Stimulated activated naive CD4-positive, alpha-beta T cell (primary cell): ENCODE measurements around the gene GLP2R.

Experiments used
- DNase-seq, 6 experiments: peaks; one replicate each; lab custom pipeline; 2025; lab: John Stamatoyannopoulos, UW

Gene GLP2R

DNA sequence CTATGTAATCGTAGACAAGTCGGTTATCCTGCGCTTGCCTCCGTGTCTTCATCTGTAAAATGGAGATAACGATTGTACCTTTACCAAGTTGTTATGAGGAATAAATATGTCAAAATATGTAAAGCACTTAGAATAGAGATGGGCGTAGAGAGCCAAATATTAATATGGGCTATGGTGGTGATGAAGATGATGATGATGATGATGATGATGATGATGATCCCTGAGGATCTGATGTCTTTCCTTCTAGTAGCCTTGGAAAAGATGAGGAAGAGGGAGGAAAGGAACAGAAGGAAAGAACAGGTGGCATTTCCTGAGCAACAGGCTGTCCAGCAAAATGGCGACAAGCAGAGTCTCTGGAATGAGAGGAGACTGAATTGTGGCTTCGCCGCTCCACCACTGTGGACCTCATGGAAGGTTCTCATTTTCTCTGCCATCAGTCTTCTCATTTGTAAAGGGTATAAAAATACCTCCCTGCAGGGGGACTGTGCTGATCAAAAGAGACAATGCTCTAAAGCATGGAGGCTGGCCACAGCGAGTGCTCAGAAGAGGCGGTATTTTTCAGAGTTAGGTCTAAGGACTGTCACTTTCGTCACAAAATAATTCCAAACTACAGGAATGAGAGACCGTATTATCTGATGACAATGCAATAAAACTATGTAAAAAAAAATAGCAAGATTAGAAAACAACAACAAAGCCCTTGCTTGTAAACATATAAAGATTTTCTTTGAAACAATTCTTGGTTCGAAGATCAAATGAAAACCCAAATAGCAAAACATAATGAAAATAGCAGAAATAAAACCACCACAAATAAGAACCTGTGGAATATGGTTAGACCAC lies 96.5 kb downstream of the GLP2R start:
- DNase-seq = no peak

DNA sequence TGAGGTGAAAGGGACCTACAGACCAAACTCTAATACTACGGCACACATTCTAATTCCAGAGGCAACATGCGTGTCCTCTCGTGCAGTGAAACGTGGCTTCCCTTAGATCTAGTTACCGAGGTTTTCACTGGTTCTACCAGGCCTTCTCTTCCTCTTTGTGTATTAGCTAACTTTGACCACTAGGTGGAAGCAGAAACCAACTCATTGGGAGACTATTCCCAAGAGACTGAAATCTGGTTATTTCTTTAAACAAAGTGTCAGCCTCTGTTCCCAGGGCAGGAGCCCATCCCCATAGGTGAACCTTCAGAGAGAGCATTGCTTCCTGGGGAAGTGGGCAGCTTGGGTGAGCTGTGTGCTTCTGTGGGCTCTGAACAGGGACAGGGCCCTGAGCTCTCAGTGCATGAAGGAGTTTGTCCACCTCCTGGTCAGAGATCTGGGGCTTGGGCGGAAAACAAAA lies 99.0 kb downstream of the GLP2R start:
- peak in 3 of 6 experiments; percentile 4 to 53 (median 46) for DNase-seq

DNA sequence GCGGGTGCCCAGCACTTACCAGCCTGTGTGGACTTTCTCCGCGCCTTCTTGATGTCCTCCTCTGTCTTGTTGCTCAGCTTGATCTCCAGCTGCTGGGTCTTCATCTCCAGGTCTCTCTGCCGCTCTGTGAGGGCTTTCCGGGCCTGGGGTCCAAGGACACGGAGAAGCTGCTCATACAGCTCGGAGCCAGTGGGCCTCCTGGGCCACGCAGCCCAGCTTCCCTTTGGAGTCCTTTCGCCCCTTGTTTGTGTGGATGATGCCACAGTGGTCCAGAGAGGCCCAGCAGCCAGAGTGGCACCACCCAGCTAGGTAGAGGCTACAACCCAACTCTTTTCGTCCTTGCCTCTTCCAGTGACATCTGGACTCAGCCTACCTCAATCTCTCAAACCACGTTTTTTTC lies 99.7 kb downstream of the GLP2R start:
- DNase-seq = no peak

DNA sequence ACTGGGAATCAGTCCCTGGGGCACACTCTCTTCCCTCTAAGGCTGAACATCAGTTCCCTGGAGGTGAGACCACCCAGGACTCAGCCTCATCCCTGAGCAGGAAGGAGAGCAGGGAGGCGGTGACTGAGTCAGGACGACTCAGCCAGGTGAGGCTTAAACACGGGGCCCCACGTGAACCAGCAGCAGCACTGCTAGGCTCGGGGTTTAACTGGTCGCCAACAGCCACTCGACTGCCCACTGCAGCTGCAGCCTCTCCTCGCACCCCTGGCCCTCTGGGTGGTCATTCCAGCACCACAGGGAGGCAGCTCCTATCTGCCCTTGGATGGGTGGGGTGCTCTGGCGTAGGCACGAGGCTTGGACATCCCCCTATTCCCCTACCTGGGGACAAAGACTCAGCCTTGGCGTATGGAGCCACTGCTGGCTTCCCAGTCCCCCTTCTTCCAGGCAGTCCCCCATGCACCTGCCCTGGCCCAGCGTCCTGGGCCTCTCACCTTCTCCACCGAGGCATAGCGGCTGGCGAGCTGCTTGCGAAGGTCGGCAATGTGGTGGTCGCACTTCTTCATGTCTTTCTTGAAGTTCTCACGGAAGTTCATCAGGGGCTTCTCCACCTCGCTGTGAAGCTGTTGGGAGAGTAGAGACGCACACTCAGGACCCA lies 100.6 kb downstream of the GLP2R start:
- no peak for DNase-seq

DNA sequence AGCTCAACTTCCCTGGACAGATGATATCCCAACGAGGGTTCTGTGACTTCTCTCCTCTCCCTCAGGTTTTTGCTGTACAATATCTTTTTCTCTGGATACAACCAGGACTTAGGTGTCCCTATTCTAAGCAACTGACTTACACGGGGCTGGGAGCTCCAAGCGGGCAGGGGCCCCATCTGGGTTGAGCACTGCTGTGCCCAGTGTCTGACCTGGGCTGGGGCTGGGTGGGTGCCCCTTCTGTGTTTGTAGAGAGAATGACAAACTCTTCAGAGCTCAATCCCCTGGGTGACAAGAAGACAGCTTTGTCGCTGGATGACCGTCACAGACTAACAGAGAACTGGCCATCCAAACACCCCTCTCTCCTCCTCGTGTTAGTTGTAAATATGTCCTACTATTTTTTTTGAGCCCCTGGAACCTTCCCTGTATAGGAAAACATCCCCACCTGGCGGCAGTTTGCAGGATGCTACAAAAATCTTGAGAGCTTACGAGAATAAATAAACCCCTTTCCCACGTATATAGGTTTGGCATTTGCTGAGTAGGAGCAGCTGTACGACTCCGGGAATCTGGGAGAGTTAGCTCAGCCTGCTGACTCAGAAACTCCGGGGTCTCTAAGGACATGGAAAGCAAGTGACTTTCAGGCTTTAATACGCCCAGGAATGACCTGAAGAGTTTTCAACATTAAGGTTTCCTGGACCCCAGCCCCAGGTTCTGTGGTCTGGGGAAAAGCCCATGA lies 103.0 kb downstream of the GLP2R start:
- no peak for DNase-seq

DNA sequence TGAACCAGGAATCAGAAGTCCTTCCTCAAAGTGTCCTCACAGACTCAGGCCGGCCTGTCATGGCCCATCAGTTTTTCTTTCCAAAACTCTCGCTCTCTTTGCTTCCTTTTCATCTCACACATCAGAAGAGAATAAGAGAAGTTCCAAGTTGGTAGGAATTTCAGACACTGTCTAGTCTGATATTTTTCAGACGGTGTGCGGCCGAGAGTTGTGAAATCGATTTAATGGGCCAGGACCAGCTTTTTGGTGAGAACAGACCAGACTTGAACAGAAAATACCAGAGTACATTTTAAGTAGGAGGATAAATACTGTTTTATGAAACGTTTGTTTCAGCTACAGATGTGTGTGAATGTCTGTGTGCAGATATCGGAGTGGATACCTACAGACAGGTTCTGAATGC lies 104.1 kb downstream of the GLP2R start:
- DNase-seq = no peak

DNA sequence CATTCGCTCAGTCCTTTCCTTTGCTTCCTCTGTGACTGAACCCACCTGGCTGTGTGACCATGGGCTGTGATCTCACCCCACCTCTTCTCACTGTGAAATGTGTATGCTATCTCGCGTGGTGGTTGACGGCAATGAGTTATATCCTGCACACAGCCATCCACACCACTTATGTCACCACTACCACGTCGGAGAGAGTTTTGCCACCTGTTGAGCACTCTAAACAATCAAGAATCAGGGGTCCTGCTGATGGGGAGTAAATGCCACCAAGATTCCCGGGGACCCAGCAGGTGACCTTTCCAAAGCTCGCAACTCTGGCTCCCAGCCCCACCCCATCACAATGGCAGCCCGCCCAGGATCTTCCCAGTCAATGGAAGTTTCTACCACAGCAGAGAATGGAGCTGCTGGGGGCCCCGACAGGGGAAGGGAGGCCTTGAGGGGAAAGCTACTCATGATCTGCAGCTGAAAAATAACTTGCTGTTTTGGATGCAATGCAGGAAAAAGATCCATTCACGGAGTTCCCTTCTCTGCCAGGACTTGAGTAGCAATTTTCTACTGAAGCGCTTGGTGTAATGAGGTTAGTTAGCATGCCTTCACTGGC lies 105.5 kb downstream of the GLP2R start:
- no peak for DNase-seq

DNA sequence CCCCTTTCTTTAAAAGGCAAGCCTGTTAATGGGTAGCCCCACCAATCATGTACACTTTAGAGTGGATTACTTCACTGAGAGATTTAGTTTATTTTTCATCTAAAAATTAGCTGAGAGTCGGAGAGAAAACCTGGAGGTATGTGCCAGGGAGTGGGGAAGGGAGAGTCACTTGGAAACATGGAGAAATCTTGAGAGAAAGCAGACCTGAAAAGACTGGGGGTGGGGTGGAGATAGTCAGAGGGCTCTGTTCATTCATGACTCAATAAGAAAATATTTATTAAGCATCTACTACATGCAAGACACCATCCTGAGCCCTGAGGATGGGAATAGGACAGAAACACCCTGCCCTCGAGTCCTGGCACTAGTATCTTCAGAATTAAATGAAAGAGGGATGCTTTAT lies 106.8 kb downstream of the GLP2R start:
- DNase-seq = no peak

DNA sequence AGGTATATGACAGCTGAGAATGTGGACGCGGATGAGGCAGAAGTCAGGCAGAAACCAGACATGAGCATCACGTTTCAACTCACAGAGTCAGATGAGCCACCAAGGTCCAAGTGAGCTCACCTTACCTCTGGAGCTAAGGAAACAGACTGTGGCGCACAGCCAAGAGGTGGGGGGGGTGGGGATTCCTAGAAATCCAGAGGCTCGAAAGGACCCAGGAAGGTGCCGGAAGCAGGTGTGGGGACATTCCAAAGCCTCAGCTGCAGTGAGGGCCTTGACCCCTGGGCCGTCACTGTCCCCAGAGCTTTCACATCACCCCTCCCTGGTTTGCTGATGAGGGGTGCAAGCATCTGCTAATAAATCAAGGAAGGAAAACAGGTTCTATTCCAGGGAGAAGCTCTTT lies 108.6 kb downstream of the GLP2R start:
- no peak for DNase-seq

DNA sequence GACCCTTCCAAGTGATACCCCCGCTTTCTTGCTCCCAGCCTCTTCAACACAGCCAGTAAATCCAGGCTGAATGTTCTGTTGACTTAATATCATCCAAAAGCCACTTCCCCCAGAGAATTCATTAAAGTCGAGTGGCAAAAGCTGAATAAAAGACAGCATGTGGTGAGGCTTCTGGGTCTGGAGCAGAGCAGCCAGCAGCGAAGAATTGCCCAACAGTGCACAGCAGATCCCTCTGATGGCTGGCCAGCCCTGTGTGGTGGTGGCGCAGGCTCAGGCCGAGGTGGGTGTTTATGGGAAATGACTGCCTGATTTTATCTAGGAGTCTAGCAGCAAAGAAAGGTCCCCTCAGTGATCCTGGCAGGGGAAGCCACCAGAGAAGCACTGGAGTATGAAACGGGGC lies 109.7 kb downstream of the GLP2R start:
- no peak for DNase-seq

DNA sequence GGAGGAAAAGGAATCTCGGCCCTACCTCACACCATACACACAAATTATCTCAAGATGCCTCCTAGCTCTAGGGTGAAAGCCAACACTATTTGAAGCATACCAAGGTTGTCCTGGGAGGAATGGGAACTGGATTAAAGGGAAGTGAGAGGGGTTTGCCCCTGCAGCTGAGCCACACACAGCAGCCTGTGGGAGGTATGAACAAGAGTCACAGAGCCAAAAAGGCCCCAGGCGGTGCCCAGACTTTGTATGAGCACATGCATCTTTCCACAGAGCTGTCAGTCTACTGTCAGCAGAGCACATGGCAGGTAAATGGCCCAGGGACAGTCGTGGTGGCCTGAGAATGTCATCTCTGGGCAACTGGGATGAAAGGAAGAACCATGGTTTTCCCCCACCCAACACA lies 110.4 kb downstream of the GLP2R start:
- DNase-seq = no peak

DNA sequence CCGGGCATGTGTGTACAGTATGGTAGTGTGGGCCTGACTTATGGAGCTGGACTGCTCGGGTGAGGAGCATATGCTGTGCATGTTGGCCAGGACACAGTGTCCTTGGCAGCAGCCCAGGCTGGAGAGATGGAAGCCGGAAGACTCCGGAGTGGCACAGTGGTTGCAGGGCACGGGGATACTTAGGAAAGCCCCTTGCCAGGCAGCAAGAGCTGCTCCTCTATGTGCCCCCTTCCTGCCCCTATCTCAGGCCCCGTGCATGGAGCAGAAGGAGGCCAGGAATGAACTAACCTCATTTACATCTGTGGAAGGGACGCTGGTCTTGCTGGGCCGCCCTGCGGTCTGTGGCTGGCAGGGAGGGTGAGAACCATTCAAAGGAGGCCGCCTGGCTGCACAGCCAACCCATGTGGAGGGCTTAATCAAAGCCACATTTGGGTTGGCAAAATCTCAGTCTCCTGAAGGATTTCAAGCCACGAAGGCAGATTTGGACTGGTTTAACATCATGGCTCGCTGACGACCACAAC lies 111.6 kb downstream of the GLP2R start:
- no peak for DNase-seq

DNA sequence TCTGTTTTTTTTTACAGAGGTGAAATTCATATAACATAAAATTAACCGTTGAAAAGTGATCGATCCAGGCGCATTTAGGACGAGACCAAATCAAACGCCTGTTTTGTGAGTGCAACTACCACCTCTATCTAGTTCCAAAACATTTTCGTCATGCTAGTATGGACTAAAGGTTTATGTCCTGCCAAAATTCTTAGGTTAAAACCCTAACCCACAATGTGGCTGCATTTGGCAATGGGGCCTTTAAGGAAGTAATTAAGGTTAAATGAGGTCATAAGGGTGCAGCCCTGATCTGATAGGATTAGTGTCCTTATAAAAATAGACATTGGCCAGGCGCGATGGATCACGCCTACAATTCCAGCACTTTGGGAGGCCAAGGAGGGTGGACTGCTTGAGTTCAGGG lies 112.2 kb downstream of the GLP2R start:
- DNase-seq = no peak

DNA sequence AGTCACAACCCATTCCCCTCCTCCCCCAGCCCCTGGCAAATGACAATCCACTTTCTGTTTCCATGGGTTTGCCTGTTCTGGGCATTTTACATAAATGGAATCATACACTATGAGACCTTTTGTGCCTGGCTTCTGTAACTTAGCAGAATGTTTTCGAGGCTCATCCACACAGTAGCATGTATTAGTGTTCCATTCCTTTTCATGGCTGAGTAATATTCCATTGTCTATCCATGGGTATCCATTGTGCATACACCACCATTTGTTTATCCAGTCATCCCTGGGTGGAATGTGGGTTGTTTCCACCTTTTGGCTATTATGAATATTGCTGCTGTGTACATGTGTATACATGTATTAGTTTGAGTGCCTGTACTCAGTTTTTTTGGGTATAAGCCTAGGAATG lies 113.0 kb downstream of the GLP2R start:
- no peak for DNase-seq

DNA sequence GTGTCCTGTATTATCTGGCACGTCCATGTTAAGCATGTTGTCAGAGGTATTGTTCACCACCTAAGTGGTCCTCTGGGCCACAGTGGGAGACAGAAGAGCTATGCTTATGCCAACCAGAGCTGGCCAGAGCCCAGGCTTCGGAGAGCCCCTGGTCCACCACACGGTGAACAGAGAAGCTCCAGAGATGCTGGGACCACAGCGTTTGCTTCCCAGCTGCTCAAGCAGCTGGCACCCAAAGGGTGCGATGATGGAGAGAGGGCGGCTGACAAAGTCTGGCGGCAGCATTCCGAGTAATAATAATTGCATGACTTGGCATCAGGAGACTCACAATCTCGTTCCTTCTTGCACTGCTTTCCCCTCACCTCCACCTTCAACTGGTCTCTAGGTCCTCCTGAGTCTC lies 115.1 kb downstream of the GLP2R start:
- DNase-seq = no peak

DNA sequence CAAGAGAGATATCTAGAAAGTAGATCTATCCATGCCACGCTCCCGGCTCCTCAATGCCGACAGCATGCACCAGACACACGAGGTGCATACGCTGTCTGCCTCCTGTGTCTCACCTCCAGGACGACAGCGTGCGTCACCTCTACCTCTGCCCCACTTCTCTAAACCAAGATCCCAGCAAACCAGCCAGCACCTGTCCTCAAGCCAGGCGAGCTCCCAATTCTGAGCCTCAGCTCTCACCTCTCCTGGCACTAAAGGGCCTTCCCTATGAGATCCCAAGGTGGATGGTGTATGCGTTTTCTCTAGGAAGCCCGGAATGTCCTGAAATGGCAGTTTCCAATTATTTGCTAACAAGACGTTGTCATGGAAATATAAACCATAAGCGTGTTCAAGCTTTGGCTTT lies 115.6 kb downstream of the GLP2R start:
- no peak for DNase-seq
